A673 (cell line): ENCODE results near the gene PRKG1.

ENCODE experiments used
- CTCF ChIP-seq: fragments of 300-800, 200-600 bp; sonication (generic); conservative IDR thresholded peaks from 2 replicates; pipeline ENCODE4 v1.5.1; 2017; ENCODE audit warnings: low read depth, mild to moderate bottlenecking, antibody characterized with exemption, low read length, moderate library complexity, mixed read lengths
- EZH2 ChIP-seq: fragments of 200-600 bp; sonication (generic); IDR thresholded peaks from 2 replicates; pipeline ENCODE4 v1.6.1; 2017; ENCODE audit warnings: borderline replicate concordance, low read depth, mild to moderate bottlenecking, mixed read lengths, antibody characterized with exemption, low read length; ENCODE audit not compliant: poor library complexity, severe bottlenecking

DNA sequence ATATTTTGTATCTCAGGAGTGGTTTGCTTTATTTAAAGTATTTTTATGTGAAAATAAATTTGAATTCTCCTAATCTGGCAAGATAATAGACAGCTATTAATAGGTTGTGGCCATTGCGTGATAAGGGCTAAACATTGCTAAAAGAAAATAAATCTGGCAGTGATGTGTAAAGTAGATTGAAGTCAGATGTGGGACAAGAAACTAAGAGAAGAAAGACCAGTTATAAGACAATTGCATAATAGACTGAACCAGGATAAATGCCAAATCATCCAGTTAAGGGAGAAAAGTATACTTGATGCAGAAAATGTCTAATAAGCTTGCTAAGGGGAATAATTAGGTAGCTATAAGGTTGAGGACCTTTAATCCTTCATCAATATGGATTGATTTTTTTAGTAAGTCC lies 822.6 kb downstream of the PRKG1 start:
- TF ChIP-seq CTCF (no peak), EZH2 (no peak)
